Cardiac muscle cell (in vitro differentiated cells and primary cell): ENCODE data around the gene HSPB7. TPM values are rescaled to one million over a fixed set of nuclear protein-coding genes. Genes with fewer than 3 reads are reported as not detected.
"Not testable (repeated sequence)": the region's sequence is repeated elsewhere in the genome, so short reads cannot be mapped to it uniquely, and the experiment has no call there.

Source experiments
- DNase-seq, 2 donors: peaks; one replicate each; pipeline versions ENCODE4 v3.0.0 to v3.0.0-alpha.2; 2010 to 2017; ENCODE audit warnings: low read depth in 1 of 2, low spot score in 1 of 2
- H3K27ac ChIP-seq: fragments of 200-600 bp; sonication (generic); 2 replicates; pipeline ENCODE4 v1.5.1; 2016
- H3K27me3 ChIP-seq: fragments of 200-600 bp; sonication (generic); 2 replicates; pipeline ENCODE4 v1.6.0; 2016; ENCODE audit warnings: control low read depth
- H3K36me3 ChIP-seq: fragments of 200-600 bp; sonication (generic); 2 replicates; pipeline ENCODE4 v1.5.1; 2016; ENCODE audit warnings: control low read depth
- H3K4me1 ChIP-seq: fragments of 200-600 bp; sonication (generic); 2 replicates; pipeline ENCODE4 v1.8.1; 2017; ENCODE audit warnings: low read depth, mild to moderate bottlenecking, mixed run types
- H3K4me3 ChIP-seq: fragments of 200-600 bp; sonication (generic); 2 replicates; pipeline ENCODE4 v1.5.1; 2016; ENCODE audit warnings: mild to moderate bottlenecking
- H3K9me3 ChIP-seq: fragments of 200-600 bp; sonication (generic); 2 replicates; pipeline ENCODE4 v1.5.1; 2017; ENCODE audit warnings: low read depth, mild to moderate bottlenecking, control low read depth
- polyA plus RNA-seq: library from polyadenylated mRNA; unstranded; fragments of >200 nt; fragmentation: Nextera tagmentation; extraction: Ambion mirVana; gene quantifications from 2 replicates; pipeline ENCODE4 v1.2.1, GENCODE V29; 2016
- total RNA-seq: library from RNA; depleted of rRNA; stranded (reverse); fragments of >200 nt; gene quantifications from 2 replicates; pipeline ENCODE4 v1.2.3, GENCODE V29; 2016
- TF ChIP-seq, protein P1 (sequence below): IDR thresholded peaks from 2 replicates; pipeline ENCODE4 v1.5.1; 2012; ENCODE audit warnings: low read depth, mild to moderate bottlenecking, low read length

The HSPB7 gene
- total and polyA plus RNA-seq, 2 experiments from 2014 or later = 509 to 2,165 TPM

DNA sequence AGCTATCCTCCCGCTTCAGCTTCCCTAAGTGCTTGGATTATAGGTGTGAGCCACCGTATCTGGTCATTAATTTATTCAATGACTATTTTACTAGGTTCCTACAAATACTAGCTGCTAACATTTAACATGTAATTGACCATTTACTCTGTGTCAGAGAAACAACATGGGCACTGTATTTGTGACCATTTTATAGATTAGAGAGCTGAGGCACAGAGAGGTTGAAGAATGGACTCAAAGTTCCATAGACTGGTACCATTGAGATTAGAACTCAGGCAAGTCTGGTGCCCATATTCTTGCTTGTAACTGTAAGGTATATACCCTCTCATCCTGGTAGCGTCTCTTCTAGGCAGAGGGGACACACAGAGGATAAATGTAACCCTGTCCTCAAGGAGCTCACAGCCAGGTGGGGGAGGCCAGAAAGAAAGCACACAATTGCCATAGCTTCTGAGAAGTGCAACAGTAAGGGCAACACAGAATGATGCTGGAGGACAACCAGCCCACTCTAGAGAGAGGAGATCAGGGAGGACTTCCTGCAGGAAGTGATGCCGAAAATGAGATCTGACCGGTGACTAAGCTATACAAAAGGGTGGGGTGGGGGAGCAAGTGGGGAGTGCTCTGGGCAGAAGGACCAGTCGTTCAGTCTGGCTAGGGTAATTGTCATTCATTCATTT, 10.0 kb downstream of the HSPB7 start:
- H3K4me1 ChIP-seq = peaks cover 13% of the 10 kb centered on the region
- H3K36me3 ChIP-seq = no peaks in the 10 kb centered on the region
- H3K9me3 ChIP-seq = no peaks in the 10 kb centered on the region
- H3K4me3 ChIP-seq = no peak overlapping the region
- H3K27me3 ChIP-seq = no peaks in the 10 kb centered on the region
- TF ChIP-seq, protein P1, sequence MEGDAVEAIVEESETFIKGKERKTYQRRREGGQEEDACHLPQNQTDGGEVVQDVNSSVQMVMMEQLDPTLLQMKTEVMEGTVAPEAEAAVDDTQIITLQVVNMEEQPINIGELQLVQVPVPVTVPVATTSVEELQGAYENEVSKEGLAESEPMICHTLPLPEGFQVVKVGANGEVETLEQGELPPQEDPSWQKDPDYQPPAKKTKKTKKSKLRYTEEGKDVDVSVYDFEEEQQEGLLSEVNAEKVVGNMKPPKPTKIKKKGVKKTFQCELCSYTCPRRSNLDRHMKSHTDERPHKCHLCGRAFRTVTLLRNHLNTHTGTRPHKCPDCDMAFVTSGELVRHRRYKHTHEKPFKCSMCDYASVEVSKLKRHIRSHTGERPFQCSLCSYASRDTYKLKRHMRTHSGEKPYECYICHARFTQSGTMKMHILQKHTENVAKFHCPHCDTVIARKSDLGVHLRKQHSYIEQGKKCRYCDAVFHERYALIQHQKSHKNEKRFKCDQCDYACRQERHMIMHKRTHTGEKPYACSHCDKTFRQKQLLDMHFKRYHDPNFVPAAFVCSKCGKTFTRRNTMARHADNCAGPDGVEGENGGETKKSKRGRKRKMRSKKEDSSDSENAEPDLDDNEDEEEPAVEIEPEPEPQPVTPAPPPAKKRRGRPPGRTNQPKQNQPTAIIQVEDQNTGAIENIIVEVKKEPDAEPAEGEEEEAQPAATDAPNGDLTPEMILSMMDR = no peak
- no peak for DNase-seq
- no peak overlapping the region for H3K27ac ChIP-seq

DNA sequence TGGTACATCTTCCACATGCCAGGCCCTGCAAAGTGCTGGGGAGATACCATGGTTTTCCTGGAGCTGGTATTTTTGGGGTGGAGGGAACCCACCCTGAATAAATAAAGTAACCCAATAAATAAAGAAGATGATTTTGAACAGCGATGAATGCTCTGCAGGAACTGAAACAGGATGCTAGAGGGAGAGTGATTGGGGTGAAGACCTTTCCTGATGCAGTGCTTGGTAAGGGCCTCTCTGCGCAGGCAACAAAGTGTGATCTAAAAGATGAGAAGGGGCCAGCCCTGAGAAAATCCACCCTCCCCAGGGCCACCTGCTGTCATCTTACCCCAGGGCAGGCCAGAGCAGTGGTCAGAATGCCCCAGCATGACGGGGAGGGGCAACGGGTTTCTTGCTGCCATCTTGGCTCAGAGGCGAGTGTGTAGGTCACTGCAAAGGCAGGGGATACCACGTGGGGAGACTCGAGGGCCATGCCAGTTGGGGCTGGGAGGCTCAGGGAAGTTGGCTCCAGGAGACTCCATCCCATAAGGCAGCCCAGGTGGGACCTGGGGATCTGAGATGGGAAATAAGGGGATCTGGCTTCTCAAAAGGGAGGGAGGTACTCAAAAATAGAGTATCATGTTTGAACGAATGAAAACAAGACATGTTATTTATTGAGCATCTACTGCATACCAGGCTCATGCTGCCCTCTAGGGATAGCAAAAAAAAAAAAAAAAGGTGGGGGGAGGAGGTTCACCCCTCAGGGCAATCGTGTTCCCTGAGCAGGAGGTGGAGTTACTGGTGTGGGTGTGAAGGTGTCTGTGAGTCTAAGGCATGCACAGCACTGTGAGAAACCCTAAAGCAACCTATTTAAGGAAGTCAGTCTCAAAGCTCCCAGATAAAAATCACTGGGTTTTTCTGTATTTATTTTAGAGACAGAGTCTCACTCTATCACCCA, 11.0 kb downstream of the HSPB7 start:
- H3K27me3 ChIP-seq = no peaks in the 10 kb centered on the region

DNA sequence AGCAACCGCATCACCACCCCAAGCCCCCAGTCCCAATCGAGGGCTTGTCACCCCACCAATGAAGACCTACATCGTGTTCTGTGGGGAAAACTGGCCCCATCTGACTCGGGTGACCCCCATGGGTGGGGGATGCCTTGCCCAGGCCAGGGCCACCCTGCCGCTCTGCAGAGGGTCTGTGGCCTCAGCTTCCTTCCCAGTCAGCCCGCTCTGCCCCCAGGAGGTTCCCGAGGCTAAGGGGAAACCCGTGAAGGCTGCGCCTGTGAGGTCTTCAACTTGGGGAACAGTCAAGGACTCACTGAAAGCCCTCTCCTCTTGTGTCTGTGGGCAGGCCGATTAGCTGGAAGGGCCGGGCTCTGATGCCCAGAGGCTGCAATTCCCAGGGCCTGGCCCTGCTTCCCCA, 11.8 kb downstream of the HSPB7 start:
- no peak overlapping the region for H3K4me3 ChIP-seq
- no peak overlapping the region for H3K27ac ChIP-seq
- no peaks in the 10 kb centered on the region for H3K27me3 ChIP-seq
- DNase-seq = no peak
- peaks cover 7% of the 10 kb centered on the region for H3K4me1 ChIP-seq
- TF ChIP-seq, protein P1 = no peak
- no peaks in the 10 kb centered on the region for H3K36me3 ChIP-seq
- no peaks in the 10 kb centered on the region for H3K9me3 ChIP-seq

More for the DNA sequence above, 11.0 kb downstream of the HSPB7 start:
- no peak overlapping the region for H3K27ac ChIP-seq
- H3K9me3 ChIP-seq = no peaks in the 10 kb centered on the region
- TF ChIP-seq, protein P1 = peak; percentile 21
- H3K36me3 ChIP-seq = no peaks in the 10 kb centered on the region
- H3K4me3 ChIP-seq = no peak overlapping the region
- H3K4me1 ChIP-seq = peaks cover 8% of the 10 kb centered on the region
- peak in 1 of 2 donors; percentile 40 for DNase-seq

DNA sequence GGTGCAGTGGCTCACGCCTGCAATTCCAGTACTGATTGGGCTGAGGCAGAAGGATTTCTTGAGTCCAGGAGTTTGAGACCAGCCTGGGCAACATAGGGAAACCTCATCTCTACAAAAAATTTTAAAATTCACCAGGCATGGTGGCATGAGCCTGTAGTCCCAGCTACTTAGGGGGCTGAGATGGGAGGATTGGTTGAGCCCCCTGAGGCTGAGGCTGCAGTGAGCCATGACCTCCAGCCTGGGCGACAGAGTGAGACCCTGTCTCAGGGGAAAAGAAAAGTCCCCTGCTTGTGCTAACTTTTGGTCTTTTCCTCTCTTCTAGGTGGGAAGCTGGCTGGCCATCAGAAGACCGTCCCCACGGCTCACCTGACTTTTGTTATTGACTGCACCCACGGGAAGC, 12.2 kb downstream of the HSPB7 start:
- H3K27me3 ChIP-seq = no peaks in the 10 kb centered on the region
- DNase-seq = no peak

DNA sequence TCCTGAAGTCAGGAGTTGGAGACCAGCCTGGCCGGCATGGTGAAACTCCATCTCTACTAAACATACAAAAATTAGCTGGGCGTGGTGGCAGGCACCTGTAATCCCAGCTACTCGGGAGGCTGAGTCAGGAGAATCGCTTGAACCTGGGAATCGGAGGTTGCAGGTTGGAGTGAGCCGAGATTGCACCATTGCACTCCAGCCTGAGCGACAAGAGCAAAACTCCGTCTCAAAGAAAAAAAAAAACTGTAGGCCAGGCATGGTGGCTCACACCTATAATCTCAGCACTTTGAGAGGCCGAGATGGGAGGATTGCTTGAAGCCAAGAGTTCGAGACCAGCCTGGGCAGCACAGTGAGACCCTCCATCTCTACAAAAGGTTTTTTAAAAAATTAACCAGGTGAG, 16.6 kb downstream of the HSPB7 start:
- not testable (repeated sequence) for DNase-seq, H3K27ac ChIP-seq, H3K36me3 ChIP-seq, H3K4me3 ChIP-seq, H3K9me3 ChIP-seq, H3K4me1 ChIP-seq, H3K27me3 ChIP-seq

More for the DNA sequence above, 12.2 kb downstream of the HSPB7 start:
- Histone ChIP-seq H3K36me3 (no peaks in the 10 kb centered on the region), H3K4me3 (no peak overlapping the region), H3K27ac (no peak overlapping the region), H3K4me1 (peaks cover 3% of the 10 kb centered on the region), H3K9me3 (no peaks in the 10 kb centered on the region)
- TF ChIP-seq, protein P1 = no peak

DNA sequence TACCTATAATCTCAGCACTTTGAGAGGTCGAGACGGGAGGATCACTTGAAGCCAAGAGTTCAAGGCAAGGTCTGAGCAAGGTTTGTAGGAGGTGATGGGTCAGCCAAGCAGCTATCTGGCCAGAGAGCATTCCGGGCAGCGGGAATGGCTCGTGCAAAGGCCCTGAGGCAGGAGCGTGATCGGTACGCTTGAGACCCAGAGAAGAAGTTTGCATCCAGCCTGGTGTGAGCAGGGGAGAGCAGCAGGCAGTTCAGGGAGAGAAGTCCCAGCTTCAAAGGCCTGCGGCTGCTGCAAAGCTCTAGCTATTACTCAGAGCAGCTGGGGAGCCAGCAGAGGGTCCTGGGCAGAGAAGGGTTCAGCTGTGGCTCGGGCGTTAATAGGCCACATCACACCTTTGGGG, 18.9 kb downstream of the HSPB7 start:
- no peak for DNase-seq
- TF ChIP-seq, protein P1 = no peak
- H3K27me3 ChIP-seq = no peaks in the 10 kb centered on the region
- H3K4me3 ChIP-seq = no peak overlapping the region
- H3K9me3 ChIP-seq = no peaks in the 10 kb centered on the region
- no peak overlapping the region for H3K27ac ChIP-seq
- H3K4me1 ChIP-seq = no peaks in the 10 kb centered on the region
- no peaks in the 10 kb centered on the region for H3K36me3 ChIP-seq
